HepG2 (cell line): ENCODE data around the gene RERE. TPM values are rescaled to one million over a fixed set of nuclear protein-coding genes. Genes with fewer than 3 reads are reported as not detected.

Experiments used
- ATAC-seq: fragments of 200-7000 bp; cut with Tn5 transposase; 3 replicates; pipeline ENCODE4 v1.9.1; 2020; ENCODE audit warnings: mild to moderate bottlenecking, moderate library complexity
- BruUV-seq: library from RNA; stranded (reverse); fragments of 400-500 nt; replicated peaks from 2 replicates; lab custom pipeline; 2021; lab: Mats Ljungman, UMichigan
- CTCF ChIA-PET: fragments of 300-600 bp; formaldehyde crosslinking; extraction: SDS; loops from one replicate; lab custom pipeline; 2021; ENCODE audit warnings: low total read pairs, inconsistent platforms, low intra/inter-chr PET ratio; lab: Yijun Ruan, JAX
- POLR2A ChIA-PET: fragments of 350-600 bp; sonication (Branson Sonifier 250); formaldehyde crosslinking; loops from one replicate; lab custom pipeline; 2020; ENCODE audit warnings: antibody characterized with exemption, inconsistent platforms; lab: Yijun Ruan, JAX
- DNase-seq: peaks from one replicate; pipeline ENCODE4 v3.0.0-alpha.2; 2015; ENCODE audit warnings: low spot score
- FAIRE-seq: peaks from 3 replicates; lab custom pipeline; 2011; peaks lifted over from hg19 to GRCh38; lab: Jason Lieb, UNC
- H2AFZ ChIP-seq: one replicate; pipeline ENCODE4 v1.6.1; 2011; ENCODE audit warnings: low read length, inconsistent platforms
- H3K27ac ChIP-seq: fragments of 300-600 bp; 3 replicates; pipeline ENCODE4 v1.8.0; 2011; ENCODE audit warnings: mixed run types, mild to moderate bottlenecking, mixed read lengths, low read length, inconsistent platforms; ENCODE audit not compliant: insufficient read depth; ENCODE audit errors: extremely low read length
- H3K27me3 ChIP-seq, 2 experiments: fragments of 200-600 bp in 1 of 2; 2 replicates in 1 of 2; 3 replicates in 1 of 2; pipeline versions ENCODE4 v1.6.0 to v1.8.0; 2011; ENCODE audit warnings: low read length in 2 of 2, mild to moderate bottlenecking in 2 of 2, moderate library complexity in 2 of 2, inconsistent platforms in 1 of 2; ENCODE audit not compliant: insufficient read depth in 2 of 2, control insufficient read depth in 1 of 2
- H3K36me3 ChIP-seq, 2 experiments: fragments of 200-600 bp in 1 of 2; replicated peaks in 1 of 2; 2 replicates in 1 of 2; 3 replicates in 1 of 2; pipeline versions ENCODE4 v1.5.1 to v1.8.0; 2011; ENCODE audit warnings: low read length in 2 of 2, inconsistent platforms in 1 of 2; ENCODE audit not compliant: insufficient read depth in 2 of 2, control insufficient read depth in 1 of 2
- H3K4me1 ChIP-seq: 2 replicates; pipeline ENCODE4 v1.5.1; 2012; ENCODE audit warnings: low read length, inconsistent platforms; ENCODE audit not compliant: insufficient read depth
- H3K4me2 ChIP-seq: 2 replicates; pipeline ENCODE4 v1.6.0; 2011; ENCODE audit warnings: low read depth, low read length, inconsistent platforms
- H3K4me3 ChIP-seq, 3 experiments: fragments of 200-600 bp in 1 of 3; sonication (generic), shearing (Covaris generic) in 1 of 3; replicated peaks in 1 of 3; 2 replicates each; pipeline ENCODE4 v1.5.1; 2011 to 2016; ENCODE audit warnings: low read length in 3 of 3, inconsistent platforms in 2 of 3, low read depth in 2 of 3, mild to moderate bottlenecking in 2 of 3, control low read depth in 1 of 3, mixed read lengths in 1 of 3; ENCODE audit not compliant: insufficient read depth in 1 of 3
- H3K79me2 ChIP-seq: one replicate; pipeline ENCODE4 v1.6.1; 2011; ENCODE audit warnings: low read length, inconsistent platforms; ENCODE audit not compliant: insufficient read depth
- H3K9ac ChIP-seq: 2 replicates; pipeline ENCODE4 v1.6.0; 2011; ENCODE audit warnings: mild to moderate bottlenecking, low read depth, low read length, inconsistent platforms; ENCODE audit not compliant: insufficient read depth
- H3K9me3 ChIP-seq: 2 replicates; pipeline ENCODE4 v1.5.1; 2012; ENCODE audit warnings: mild to moderate bottlenecking, low read length
- H4K20me1 ChIP-seq: 2 replicates; pipeline ENCODE4 v1.6.0; 2011; ENCODE audit warnings: inconsistent platforms, mild to moderate bottlenecking, low read length, moderate library complexity; ENCODE audit not compliant: insufficient read depth
- FOSL1 ChIP-seq: sonication (generic); formaldehyde crosslinking; IDR thresholded peaks from 2 replicates; pipeline ENCODE4 v1.9.0; 2021; ENCODE audit warnings: missing genetic modification reagents, borderline replicate concordance
- HIC2 ChIP-seq: sonication (generic); formaldehyde crosslinking; IDR thresholded peaks from 2 replicates; pipeline ENCODE4 v1.9.0; 2022; ENCODE audit warnings: low read depth, missing genetic modification reagents
- IRF2 ChIP-seq: IDR thresholded peaks from 2 replicates; pipeline ENCODE4 v1.6.1; 2018; ENCODE audit warnings: missing genetic modification reagents, missing compliant biosample characterization
- NPAS2 ChIP-seq: sonication (generic); formaldehyde crosslinking; IDR thresholded peaks from 2 replicates; pipeline ENCODE4 v1.8.0; 2022; ENCODE audit warnings: mild to moderate bottlenecking, missing genetic modification reagents, borderline replicate concordance
- NRL ChIP-seq: sonication (generic); formaldehyde crosslinking; IDR thresholded peaks from 2 replicates; pipeline ENCODE4 v1.5.0; 2020; ENCODE audit warnings: missing genetic modification reagents, mild to moderate bottlenecking, moderate library complexity, borderline replicate concordance
- PLSCR1 ChIP-seq: sonication (generic); formaldehyde crosslinking; IDR thresholded peaks from 2 replicates; pipeline ENCODE4 v1.5.0; 2020; ENCODE audit warnings: missing genetic modification reagents, mild to moderate bottlenecking, borderline replicate concordance
- POLR2AphosphoS2 ChIP-seq: IDR thresholded peaks from 2 replicates; pipeline ENCODE4 v1.6.1; 2011; ENCODE audit warnings: low read depth, low read length, improper control_type of control experiment
- SALL1 ChIP-seq: sonication (generic); formaldehyde crosslinking; IDR thresholded peaks from 2 replicates; pipeline ENCODE4 v1.8.0; 2022; ENCODE audit warnings: mild to moderate bottlenecking, missing genetic modification reagents
- SIN3B ChIP-seq: fragments of 150-350 bp; IDR thresholded peaks from 2 replicates; pipeline ENCODE4 v1.6.1; 2014; ENCODE audit warnings: low read length
- TARDBP ChIP-seq: sonication (generic); formaldehyde crosslinking; IDR thresholded peaks from 2 replicates; pipeline ENCODE4 v1.8.0; 2022; ENCODE audit warnings: mild to moderate bottlenecking, missing genetic modification reagents
- ZBTB21 ChIP-seq: sonication (generic); formaldehyde crosslinking; IDR thresholded peaks from 2 replicates; pipeline ENCODE4 v1.4.0; 2020; ENCODE audit warnings: missing genetic modification reagents
- ZBTB33 ChIP-seq: sonication (generic); formaldehyde crosslinking; IDR thresholded peaks from 2 replicates; pipeline ENCODE4 v1.4.0; 2020; ENCODE audit warnings: missing genetic modification reagents
- ZIK1 ChIP-seq: sonication (generic); formaldehyde crosslinking; IDR thresholded peaks from 2 replicates; pipeline ENCODE4 v1.5.0; 2020; ENCODE audit warnings: mild to moderate bottlenecking, low read depth, missing genetic modification reagents, borderline replicate concordance
- ZMYM3 ChIP-seq: sonication (generic); formaldehyde crosslinking; IDR thresholded peaks from 2 replicates; pipeline ENCODE4 v1.5.1; 2020; ENCODE audit warnings: mild to moderate bottlenecking, missing genetic modification reagents
- ZNF136 ChIP-seq: sonication (generic); formaldehyde crosslinking; IDR thresholded peaks from 2 replicates; pipeline ENCODE4 v1.8.1; 2022; ENCODE audit warnings: low read depth, mild to moderate bottlenecking, moderate library complexity, missing genetic modification reagents
- WGBS: methylation state at CpG from one replicate; pipeline ENCODE4 v1.1.6; 2017; ENCODE audit warnings: low lambda C conversion rate; 5-methylcytosine and 5-hydroxymethylcytosine counted together
- in situ Hi-C: cut with HindIII; loops from 2 replicates; pipeline ENCODE4 v1.10.0; 2017; ENCODE audit warnings: low pct_unique_long_range_greater_than_20kb; ENCODE audit not compliant: extremely low pct_ligation_motif_present
- intact Hi-C: fragments of 100-400 bp; cut with micrococcal nuclease; formaldehyde crosslinking; loops from one replicate; pipeline ENCODE4 v1.10.0; 2022; ENCODE audit not compliant: unreplicated experiment
- polyA plus RNA-seq, 8 experiments: library from polyadenylated mRNA; depleted of rRNA in 3 of 8; stranded (reverse) in 7 of 8; unstranded in 1 of 8; fragments of >200 nt; fragmentation: Illumina TruSeq in 4 of 8; extraction: Trizol in 4 of 8; gene quantifications; 2 replicates each; pipeline versions ENCODE4 v1.2.1 to v1.2.3, GENCODE V29; 2011 to 2016; ENCODE audit warnings: low read depth in 4 of 8, missing spikeins in 1 of 8, mixed read lengths in 1 of 8; ENCODE audit not compliant: insufficient read depth in 1 of 8
- total RNA-seq, 5 experiments: library from RNA; depleted of rRNA; stranded (reverse); fragments of >200 nt; fragmentation: Illumina TruSeq; extraction: Trizol; gene quantifications; 2 replicates each; pipeline ENCODE4 v1.2.3, GENCODE V29; 2016; ENCODE audit warnings: low read depth in 1 of 5

Gene RERE
- total and polyA plus RNA-seq, 2 of the 13 experiments (the other 11 are each of a cell fraction or from before 2014, with no cell fraction given) = 18.3 to 21.9 TPM

- Histone ChIP-seq H3K36me3 (peaks cover 2 to 3% of the 10 kb centered on the region in 2 experiments; a peak in 2 of 5 replicates), H3K79me2 (peaks cover 98% of the 10 kb centered on the region), H4K20me1 (peaks cover 34% of the 10 kb centered on the region), H3K27ac (no peak overlapping the region), H2AFZ (no peak overlapping the region), H3K9ac (no peak overlapping the region), H3K9me3 (no peaks in the 10 kb centered on the region), H3K4me1 (peaks cover 59% of the 10 kb centered on the region), H3K27me3 (no peaks in the 10 kb centered on the region), H3K4me2 (no peak overlapping the region), H3K4me3 (no peak overlapping the region)
- TF ChIP-seq HIC2 (CRISPR knock-in tag) = no peak
- TF ChIP-seq POLR2AphosphoS2 = no peak
- TF ChIP-seq NPAS2 (CRISPR knock-in tag) = no peak
- no peak for TF ChIP-seq PLSCR1 (CRISPR knock-in tag)
- no peak for TF ChIP-seq SALL1 (CRISPR knock-in tag)
- TF ChIP-seq ZBTB21 (CRISPR knock-in tag) = no peak
- TF ChIP-seq ZBTB33 (CRISPR knock-in tag) = no peak
- no peak for TF ChIP-seq ZMYM3
- no peak for TF ChIP-seq FOSL1 (CRISPR knock-in tag)
- TF ChIP-seq SIN3B = no peak
- no peak for TF ChIP-seq ZIK1 (CRISPR knock-in tag)
- no peak for TF ChIP-seq IRF2 (CRISPR knock-in tag)
- TF ChIP-seq TARDBP (CRISPR knock-in tag) = no peak
- TF ChIP-seq NRL = no peak
- no peak for TF ChIP-seq ZNF136 (CRISPR knock-in tag)
- ATAC-seq (no peak), DNase-seq (no peak), FAIRE-seq (no peak)
- in situ Hi-C loops (no loop called here), intact Hi-C loops (no loop called here)
- CTCF ChIA-PET = no interaction called here
- BruUV-seq = no TSS peak
- POLR2A ChIA-PET = no interaction called here
- 98% methylated on average over 2 of the region's 2 CpGs for WGBS
Measured at GRCh38 chr1:8687538-8687937, 129.9 kb downstream of the RERE start.
